HCT116 (cell line): ENCODE data around the gene EXOSC9. TPM values are rescaled to one million over a fixed set of nuclear protein-coding genes. Genes with fewer than 3 reads are reported as not detected.

Experiments used
- ATAC-seq: fragments of 200-7000 bp; cut with Tn5 transposase; 2 replicates; pipeline ENCODE4 v1.9.1; 2020; ENCODE audit warnings: mild to moderate bottlenecking, moderate library complexity
- BruUV-seq: library from RNA; stranded (reverse); fragments of 400-500 nt; replicated peaks from 2 replicates; lab custom pipeline; 2021; lab: Mats Ljungman, UMichigan
- CTCF ChIA-PET: fragments of 300-600 bp; sonication (Branson Sonifier 250); formaldehyde crosslinking; loops from one replicate; lab custom pipeline; 2021; ENCODE audit warnings: antibody characterized with exemption; lab: Charles Lee
- POLR2A ChIA-PET: fragments of 300-600, 350-600 bp; sonication (Branson Sonifier 250); formaldehyde crosslinking; loops from one replicate; lab custom pipeline; 2021; ENCODE audit warnings: antibody characterized with exemption; lab: Charles Lee
- RAD21 ChIA-PET, 2 experiments: fragments of 300-600 bp; sonication (Branson Sonifier 250); formaldehyde crosslinking; loops; one replicate each; lab custom pipeline; 2023; ENCODE audit warnings: low total read pairs in 2 of 2; ENCODE audit not compliant: uncharacterized antibody in 2 of 2, unreplicated experiment in 2 of 2, low non-redundant PET in 1 of 2; lab: Charles Lee
- DNase-seq: peaks from one replicate; pipeline ENCODE4 v3.0.0-alpha.2; 2010; ENCODE audit warnings: low read depth, low spot score
- H2AFZ ChIP-seq: fragments of 200-600 bp; shearing (Covaris generic), sonication (generic); 2 replicates; pipeline ENCODE4 v1.6.1; 2017; ENCODE audit warnings: low read depth, mixed run types, mixed read lengths, antibody characterized with exemption, low read length; ENCODE audit not compliant: poor library complexity, severe bottlenecking
- H3K27ac ChIP-seq: 2 replicates; pipeline ENCODE4 v1.5.1; 2012; ENCODE audit warnings: low read depth, low read length
- H3K27me3 ChIP-seq: fragments of 200-600 bp; sonication (generic); 2 replicates; pipeline ENCODE4 v1.6.1; 2016; ENCODE audit warnings: mixed run types, low read length, mixed read lengths; ENCODE audit not compliant: insufficient read depth
- H3K36me3 ChIP-seq, 2 experiments: fragments of 200-500 bp in 1 of 2; fragments of 200-600 bp in 1 of 2; sonication (Bioruptor generic) in 1 of 2; sonication (generic) in 1 of 2; 2 replicates each; pipeline versions ENCODE4 v1.5.1 to v1.6.1; 2014 to 2016; ENCODE audit warnings: low read length in 2 of 2, inconsistent platforms in 1 of 2, mixed read lengths in 1 of 2, mixed run types in 1 of 2; ENCODE audit not compliant: insufficient read depth in 2 of 2, control insufficient read depth in 1 of 2
- H3K4me1 ChIP-seq, 2 experiments: fragments of 200-600 bp in 1 of 2; sonication (generic) in 1 of 2; 2 replicates each; pipeline versions ENCODE4 v1.5.1 to v1.6.1; 2012 to 2017; ENCODE audit warnings: low read length in 2 of 2, inconsistent platforms in 1 of 2, mild to moderate bottlenecking in 1 of 2, mixed read lengths in 1 of 2, mixed run types in 1 of 2, moderate library complexity in 1 of 2; ENCODE audit not compliant: insufficient read depth in 2 of 2, control insufficient read depth in 1 of 2
- H3K4me2 ChIP-seq: fragments of 200-600 bp; sonication (generic); 2 replicates; pipeline ENCODE4 v1.6.1; 2017; ENCODE audit warnings: mixed run types, low read length, mixed read lengths
- H3K4me3 ChIP-seq, 2 experiments: fragments of 200-600 bp in 1 of 2; sonication (generic) in 1 of 2; replicated peaks in 1 of 2; 2 replicates each; pipeline ENCODE4 v1.5.1; 2011 to 2016; ENCODE audit warnings: low read length in 2 of 2, control low read depth in 1 of 2, low read depth in 1 of 2, mild to moderate bottlenecking in 1 of 2, mixed read lengths in 1 of 2, mixed run types in 1 of 2
- H3K79me2 ChIP-seq: fragments of 200-600 bp; sonication (generic); 2 replicates; pipeline ENCODE4 v1.6.1; 2017; ENCODE audit warnings: mild to moderate bottlenecking, mixed run types, low read length, moderate library complexity, mixed read lengths; ENCODE audit not compliant: insufficient read depth
- H3K9ac ChIP-seq: fragments of 200-600 bp; sonication (generic); 2 replicates; pipeline ENCODE4 v1.6.1; 2016; ENCODE audit warnings: low read length, mixed read lengths
- H3K9me2 ChIP-seq: fragments of 200-600 bp; sonication (generic), shearing (Covaris generic); 2 replicates; pipeline ENCODE4 v1.6.1; 2017; ENCODE audit warnings: mixed run types, mild to moderate bottlenecking, moderate library complexity; ENCODE audit not compliant: insufficient read depth
- H3K9me3 ChIP-seq, 2 experiments: fragments of 200-500 bp in 1 of 2; fragments of 200-600 bp in 1 of 2; sonication (Bioruptor generic) in 1 of 2; sonication (generic) in 1 of 2; 2 replicates each; pipeline ENCODE4 v1.6.1; 2014 to 2017; ENCODE audit warnings: low read length in 2 of 2, mixed read lengths in 2 of 2, inconsistent platforms in 1 of 2, low read depth in 1 of 2, mild to moderate bottlenecking in 1 of 2, mixed run types in 1 of 2, moderate library complexity in 1 of 2; ENCODE audit not compliant: control insufficient read depth in 1 of 2, insufficient read depth in 1 of 2
- H4K20me1 ChIP-seq: fragments of 200-600 bp; sonication (generic), shearing (Covaris generic); 2 replicates; pipeline ENCODE4 v1.6.1; 2017; ENCODE audit warnings: mixed run types, mild to moderate bottlenecking, moderate library complexity; ENCODE audit not compliant: insufficient read depth
- CBX3 ChIP-seq: IDR thresholded peaks from 2 replicates; pipeline ENCODE4 v1.6.1; 2012; ENCODE audit warnings: low read depth
- ELF1 ChIP-seq: IDR thresholded peaks from 2 replicates; pipeline ENCODE4 v1.6.1; 2012; ENCODE audit warnings: low read depth, borderline replicate concordance
- FOSL1 ChIP-seq: IDR thresholded peaks from 2 replicates; pipeline ENCODE4 v1.6.1; 2012; ENCODE audit warnings: low read depth
- POLR2A ChIP-seq: IDR thresholded peaks from 2 replicates; pipeline ENCODE4 v1.7.0; 2011; ENCODE audit warnings: borderline replicate concordance; ENCODE audit not compliant: insufficient read depth, insufficient read length; ENCODE audit errors: extremely low read depth
- POLR2AphosphoS5 ChIP-seq: IDR thresholded peaks from 2 replicates; pipeline ENCODE4 v1.6.1; 2011; ENCODE audit warnings: mild to moderate bottlenecking, low read depth, low read length, moderate library complexity
- SIN3A ChIP-seq: IDR thresholded peaks from 2 replicates; pipeline ENCODE4 v1.6.1; 2012; ENCODE audit warnings: low read depth
- SP1 ChIP-seq: IDR thresholded peaks from 2 replicates; pipeline ENCODE4 v1.6.1; 2012; ENCODE audit warnings: low read depth
- SRF ChIP-seq: IDR thresholded peaks from 2 replicates; pipeline ENCODE4 v1.6.1; 2012; ENCODE audit warnings: low read depth
- TCF7L2 ChIP-seq: IDR thresholded peaks from 2 replicates; pipeline ENCODE4 v1.7.0; 2011; ENCODE audit warnings: borderline replicate concordance, inconsistent platforms; ENCODE audit not compliant: insufficient read depth, insufficient read length; ENCODE audit errors: extremely low read depth
- YY1 ChIP-seq: IDR thresholded peaks from 2 replicates; pipeline ENCODE4 v1.6.1; 2011; ENCODE audit warnings: low read length, low read depth, moderate library complexity, mild to moderate bottlenecking; ENCODE audit not compliant: insufficient replicate concordance; ENCODE audit errors: extremely low read depth
- ZBTB33 ChIP-seq: IDR thresholded peaks from 2 replicates; pipeline ENCODE4 v1.6.1; 2011; ENCODE audit warnings: mild to moderate bottlenecking, low read length, moderate library complexity; ENCODE audit not compliant: insufficient replicate concordance; ENCODE audit errors: extremely low read depth
- ZFX ChIP-seq: fragments of 450-650 bp; IDR thresholded peaks from 2 replicates; pipeline ENCODE4 v1.6.1; 2017
- intact Hi-C: fragments of 100-400 bp; cut with micrococcal nuclease; formaldehyde crosslinking; loops from 2 replicates; pipeline ENCODE4 v1.10.0; 2022
- total RNA-seq: library from RNA; stranded (reverse); gene quantifications from one replicate; pipeline ENCODE4 v1.2.1, GENCODE V29; 2021; ENCODE audit not compliant: unreplicated experiment
- TF ChIP-seq, protein P1 (sequence below): IDR thresholded peaks from 2 replicates; pipeline ENCODE4 v1.6.1; 2012

Gene EXOSC9
- total RNA-seq, 1 experiment from 2014 or later = 58.6 TPM

DNA sequence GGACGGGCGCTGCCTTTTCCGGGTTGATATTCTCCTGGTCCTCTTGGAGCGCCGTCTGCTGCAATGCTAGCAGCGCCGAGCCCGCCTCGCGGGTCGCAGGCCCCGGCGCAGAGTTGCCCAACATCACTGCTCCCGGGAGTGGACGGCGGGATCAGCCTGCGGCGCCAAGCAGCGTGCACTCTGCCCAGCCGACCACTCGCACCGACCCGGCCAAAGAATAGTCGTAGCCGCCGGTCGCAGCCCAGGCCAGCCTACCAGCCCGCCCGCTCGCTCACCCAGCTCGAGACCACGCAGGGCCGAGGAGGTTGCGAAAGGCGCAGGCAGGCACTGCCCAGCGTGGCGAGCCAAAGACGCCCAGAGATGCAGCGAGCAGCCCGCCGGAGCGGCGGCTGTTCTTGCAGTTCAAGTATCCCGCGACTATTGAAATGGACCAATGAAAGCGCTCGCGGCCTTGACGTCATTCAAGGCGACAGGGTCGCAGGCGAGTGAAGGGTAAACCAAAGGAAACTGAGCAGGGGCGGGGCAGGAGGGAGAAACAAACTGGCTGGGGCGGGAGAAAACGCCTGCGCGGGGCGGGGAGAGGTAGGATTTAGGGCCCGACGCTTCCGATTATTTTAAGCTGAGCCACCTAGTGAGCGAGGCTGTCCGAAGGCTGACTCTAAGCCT, 22.5 kb downstream of the EXOSC9 start, which contains the start of gene CCNA2:
CCNA2 (minus strand) TSS at position 379 of the 666 bp plus-strand sequence; CDS start at position 124, 255 bp downstream.
- ChIA-PET RAD21 (no interaction called here), CTCF (no interaction called here), POLR2A (no interaction called here)
- Histone ChIP-seq H3K27me3 (no peaks in the 10 kb centered on the region), H3K9me2 (no peaks in the 10 kb centered on the region), H3K9me3 (no peaks in the 10 kb centered on the region), H3K4me2 (peak within 1 kb of the TSS; percentile 88), H3K79me2 (peaks cover 49% of the 10 kb centered on the region), H3K4me3 (peak within 1 kb of the TSS; percentile 94 to 98), H4K20me1 (peaks cover 10% of the 10 kb centered on the region; the same call in 1 of the 2 replicates), H3K4me1 (peaks cover 0 to 13% of the 10 kb centered on the region in 2 experiments; a peak in 2 of 4 replicates), H2AFZ (peak within 1 kb of the TSS; percentile 84), H3K27ac (peak within 1 kb of the TSS; percentile 79), H3K36me3 (peaks cover 23 to 25% of the 10 kb centered on the region in 2 experiments), H3K9ac (peak within 1 kb of the TSS; percentile 98)
- peak; percentile 93 for ATAC-seq
- intact Hi-C loops = no loop called here
- DNase-seq = peak; percentile 97
- BruUV-seq = no TSS peak
- TF ChIP-seq YY1 = peak; percentile 72
- peak; percentile 99 for TF ChIP-seq SIN3A
- TF ChIP-seq POLR2A = peak; percentile 41
- no peak for TF ChIP-seq ELF1
- TF ChIP-seq SP1 = peak; percentile 97
- no peak for TF ChIP-seq ZBTB33
- peak; percentile 84 for TF ChIP-seq POLR2AphosphoS5
- TF ChIP-seq CBX3 = peak; percentile 90
- peak; percentile 95 for TF ChIP-seq SRF
- TF ChIP-seq, protein P1, sequence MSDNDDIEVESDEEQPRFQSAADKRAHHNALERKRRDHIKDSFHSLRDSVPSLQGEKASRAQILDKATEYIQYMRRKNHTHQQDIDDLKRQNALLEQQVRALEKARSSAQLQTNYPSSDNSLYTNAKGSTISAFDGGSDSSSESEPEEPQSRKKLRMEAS = peak; percentile 84
- TF ChIP-seq ZFX = peak; percentile 70
- no peak for TF ChIP-seq FOSL1
- TF ChIP-seq TCF7L2 = peak; percentile 67
